CD14-positive monocyte (primary cell): ENCODE data around the gene FANCC. TPM values are rescaled to one million over a fixed set of nuclear protein-coding genes. Genes with fewer than 3 reads are reported as not detected.

ENCODE experiments used
- DNase-seq, 3 donors: peaks; one replicate each; pipeline ENCODE4 v3.0.0-alpha.2; 2011 to 2022
- H2AFZ ChIP-seq: 2 replicates; pipeline ENCODE4 v1.6.0; 2012; ENCODE audit warnings: mild to moderate bottlenecking, low read depth, low read length, inconsistent platforms; ENCODE audit not compliant: insufficient read depth, poor library complexity, severe bottlenecking
- H3K27ac ChIP-seq, 2 donors: 1 replicate in 1 of 2; 2 replicates in 1 of 2; pipeline ENCODE4 v1.5.1; 2012 to 2013; ENCODE audit warnings: low read length in 2 of 2, control low read depth in 1 of 2, inconsistent platforms in 1 of 2, low read depth in 1 of 2, mild to moderate bottlenecking in 1 of 2
- H3K27me3 ChIP-seq, 2 donors: one replicate each; pipeline versions ENCODE4 v1.6.0 to v1.6.1; 2011 to 2013; ENCODE audit warnings: low read length in 2 of 2; ENCODE audit not compliant: control insufficient read depth in 2 of 2, insufficient read depth in 2 of 2
- H3K36me3 ChIP-seq, 2 donors: replicated peaks in 1 of 2; 1 replicate in 1 of 2; 2 replicates in 1 of 2; pipeline versions ENCODE4 v1.5.1 to v1.6.1; 2012 to 2013; ENCODE audit warnings: low read length in 2 of 2, control low read depth in 1 of 2, inconsistent platforms in 1 of 2, mild to moderate bottlenecking in 1 of 2; ENCODE audit not compliant: insufficient read depth in 2 of 2, control insufficient read depth in 1 of 2
- H3K4me1 ChIP-seq, 2 donors: 1 replicate in 1 of 2; 2 replicates in 1 of 2; pipeline versions ENCODE4 v1.5.1 to v1.6.1; 2012 to 2013; ENCODE audit warnings: low read length in 2 of 2, control low read depth in 1 of 2, inconsistent platforms in 1 of 2, mild to moderate bottlenecking in 1 of 2, moderate library complexity in 1 of 2; ENCODE audit not compliant: insufficient read depth in 2 of 2, control insufficient read depth in 1 of 2
- H3K4me2 ChIP-seq: replicated peaks from 2 replicates; pipeline ENCODE3; 2012; ENCODE audit warnings: low read length, moderate library complexity, mild to moderate bottlenecking; ENCODE audit not compliant: poor library complexity, severe bottlenecking; ENCODE audit errors: extremely low read depth
- H3K4me3 ChIP-seq, 3 experiments: fragments of 200-600 bp in 1 of 3; sonication (generic) in 1 of 3; replicated peaks in 1 of 3; 1 replicate in 2 of 3; 2 replicates in 1 of 3; pipeline ENCODE4 v1.5.1; 2011 to 2013; ENCODE audit warnings: low read length in 3 of 3, mild to moderate bottlenecking in 3 of 3, control low read depth in 2 of 3, low read depth in 2 of 3, inconsistent platforms in 1 of 3, moderate library complexity in 1 of 3
- H3K79me2 ChIP-seq: 2 replicates; pipeline ENCODE4 v1.6.0; 2012; ENCODE audit warnings: mild to moderate bottlenecking, control low read depth, inconsistent platforms, low read length, moderate library complexity; ENCODE audit not compliant: insufficient read depth
- H3K9ac ChIP-seq: 2 replicates; pipeline ENCODE4 v1.6.0; 2017; ENCODE audit warnings: low read length, mild to moderate bottlenecking; ENCODE audit not compliant: insufficient read depth, poor library complexity, severe bottlenecking
- H3K9me3 ChIP-seq, 2 donors: replicated peaks in 1 of 2; 1 replicate in 1 of 2; 2 replicates in 1 of 2; pipeline versions ENCODE4 v1.5.1 to v1.6.1; 2012 to 2013; ENCODE audit warnings: low read length in 2 of 2, control low read depth in 1 of 2; ENCODE audit not compliant: control insufficient read depth in 1 of 2, insufficient read depth in 1 of 2
- H4K20me1 ChIP-seq: 2 replicates; pipeline ENCODE4 v1.6.0; 2012; ENCODE audit warnings: mild to moderate bottlenecking, low read length, control low read depth, moderate library complexity; ENCODE audit not compliant: insufficient read depth
- H3K27ac Mint-ChIP-seq, 7 donors: one replicate each; pipeline ENCODE4 v1.8.0; 2020; ENCODE audit warnings: mild to moderate bottlenecking in 7 of 7, mixed read lengths in 7 of 7, moderate library complexity in 6 of 7, inconsistent platforms in 2 of 7
- H3K27me3 Mint-ChIP-seq, 3 donors: one replicate each; pipeline ENCODE4 v1.8.0; 2021 to 2022; ENCODE audit warnings: low read depth in 3 of 3, mild to moderate bottlenecking in 3 of 3, mixed read lengths in 3 of 3, moderate library complexity in 3 of 3, inconsistent platforms in 1 of 3
- H3K36me3 Mint-ChIP-seq, 2 donors: one replicate each; pipeline ENCODE4 v1.8.0; 2020; ENCODE audit warnings: mixed read lengths in 2 of 2, inconsistent platforms in 1 of 2, mild to moderate bottlenecking in 1 of 2
- H3K4me1 Mint-ChIP-seq: one replicate; pipeline ENCODE4 v1.8.0; 2020; ENCODE audit warnings: mild to moderate bottlenecking, mixed read lengths
- H3K4me3 Mint-ChIP-seq, 2 donors: one replicate each; pipeline ENCODE4 v1.8.0; 2020; ENCODE audit warnings: mild to moderate bottlenecking in 2 of 2, mixed read lengths in 2 of 2, moderate library complexity in 1 of 2
- H3K9me3 Mint-ChIP-seq, 7 donors: one replicate each; pipeline ENCODE4 v1.8.0; 2020 to 2022; ENCODE audit warnings: mixed read lengths in 7 of 7, mild to moderate bottlenecking in 6 of 7, moderate library complexity in 6 of 7, inconsistent platforms in 2 of 7
- WGBS: methylation state at CpG from one replicate; pipeline ENCODE4 v1.1.5; 2013; ENCODE audit warnings: missing lambda C conversion rate; ENCODE audit not compliant: insufficient coverage; 5-methylcytosine and 5-hydroxymethylcytosine counted together
- intact Hi-C, 2 donors: fragments of 100-400 bp; cut with micrococcal nuclease; formaldehyde crosslinking; loops; one replicate each; pipeline versions ENCODE4 v1.15.0 to v1.15.1; 2023
- polyA plus RNA-seq, 3 donors: library from polyadenylated mRNA; depleted of rRNA in 1 of 3; unstranded in 2 of 3; stranded (reverse) in 1 of 3; fragments of 300-500 nt in 2 of 3; fragments of >200 nt in 1 of 3; fragmentation: Illumina TruSeq in 2 of 3; gene quantifications; 1 replicate in 2 of 3; 2 replicates in 1 of 3; pipeline ENCODE4 v1.2.3, GENCODE V29; 2012 to 2021
- TF ChIP-seq, protein P1 (sequence below): fragments of 200-600 bp; IDR thresholded peaks from one replicate; pipeline ENCODE4 v1.8.0; 2022; ENCODE audit warnings: antibody characterized with exemption, mild to moderate bottlenecking

Gene FANCC
- polyA plus RNA-seq, 3 donors = 1.2 to 2.2 (median 1.5) TPM

GRCh38 chr9:95174038-95174437, 143.5 kb downstream of the FANCC start:
- Histone ChIP-seq H3K27ac (no peak overlapping the region), H2AFZ (no peak overlapping the region), H3K9me3 (no peaks in the 10 kb centered on the region), H3K4me3 (no peak overlapping the region), H3K36me3 (no peaks in the 10 kb centered on the region), H3K4me1 (no peaks in the 10 kb centered on the region), H4K20me1 (no peaks in the 10 kb centered on the region), H3K79me2 (no peaks in the 10 kb centered on the region), H3K9ac (no peak overlapping the region), H3K27me3 (no peaks in the 10 kb centered on the region), H3K4me2 (no peak overlapping the region)
- intact Hi-C loops = no loop called here
- H3K4me1 Mint-ChIP-seq = no peaks in the 10 kb centered on the region
- H3K27ac Mint-ChIP-seq = no peak overlapping the region
- TF ChIP-seq, protein P1, sequence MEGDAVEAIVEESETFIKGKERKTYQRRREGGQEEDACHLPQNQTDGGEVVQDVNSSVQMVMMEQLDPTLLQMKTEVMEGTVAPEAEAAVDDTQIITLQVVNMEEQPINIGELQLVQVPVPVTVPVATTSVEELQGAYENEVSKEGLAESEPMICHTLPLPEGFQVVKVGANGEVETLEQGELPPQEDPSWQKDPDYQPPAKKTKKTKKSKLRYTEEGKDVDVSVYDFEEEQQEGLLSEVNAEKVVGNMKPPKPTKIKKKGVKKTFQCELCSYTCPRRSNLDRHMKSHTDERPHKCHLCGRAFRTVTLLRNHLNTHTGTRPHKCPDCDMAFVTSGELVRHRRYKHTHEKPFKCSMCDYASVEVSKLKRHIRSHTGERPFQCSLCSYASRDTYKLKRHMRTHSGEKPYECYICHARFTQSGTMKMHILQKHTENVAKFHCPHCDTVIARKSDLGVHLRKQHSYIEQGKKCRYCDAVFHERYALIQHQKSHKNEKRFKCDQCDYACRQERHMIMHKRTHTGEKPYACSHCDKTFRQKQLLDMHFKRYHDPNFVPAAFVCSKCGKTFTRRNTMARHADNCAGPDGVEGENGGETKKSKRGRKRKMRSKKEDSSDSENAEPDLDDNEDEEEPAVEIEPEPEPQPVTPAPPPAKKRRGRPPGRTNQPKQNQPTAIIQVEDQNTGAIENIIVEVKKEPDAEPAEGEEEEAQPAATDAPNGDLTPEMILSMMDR = no peak
- DNase-seq = no peak
- no CpG with 5 or more reads among the region's 1 CpG for WGBS
- peaks cover 4 to 13% of the 10 kb centered on the region in 2 donors for H3K36me3 Mint-ChIP-seq
- no peaks in the 10 kb centered on the region for H3K9me3 Mint-ChIP-seq
- H3K27me3 Mint-ChIP-seq = peaks cover 0 to 4% (median 2%) of the 10 kb centered on the region in 3 donors
- H3K4me3 Mint-ChIP-seq = no peak overlapping the region

DNA sequence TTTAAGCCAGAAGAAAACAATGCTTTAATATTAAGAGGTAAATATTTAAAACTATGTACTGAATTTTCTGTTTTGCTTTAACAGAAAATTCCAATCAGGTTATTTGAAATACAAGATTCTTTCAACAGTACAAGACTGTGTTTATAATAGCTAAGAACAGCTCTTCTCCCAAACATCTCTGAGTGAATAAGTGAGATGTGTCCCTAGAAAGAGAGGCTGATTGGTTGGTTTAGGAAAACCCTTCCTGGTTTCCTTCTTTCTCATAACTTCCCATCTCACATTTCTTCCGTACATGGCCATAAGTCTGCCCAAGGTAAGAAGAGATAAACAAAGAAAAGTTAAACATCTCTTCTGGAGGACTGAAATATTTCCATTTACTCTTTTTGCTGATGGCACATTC, 145.9 kb downstream of the FANCC start:
- Mint-ChIP-seq H3K27ac (no peak overlapping the region), H3K27me3 (no peaks in the 10 kb centered on the region), H3K4me3 (no peak overlapping the region), H3K4me1 (no peaks in the 10 kb centered on the region), H3K9me3 (peaks cover 0 to 5% (median 2%) of the 10 kb centered on the region in 7 donors), H3K36me3 (peaks cover 4 to 24% of the 10 kb centered on the region in 2 donors)
- Histone ChIP-seq H4K20me1 (no peaks in the 10 kb centered on the region), H3K36me3 (no peaks in the 10 kb centered on the region), H3K4me3 (no peak overlapping the region), H3K9me3 (no peaks in the 10 kb centered on the region), H3K4me1 (no peaks in the 10 kb centered on the region), H3K9ac (no peak overlapping the region), H3K27ac (no peak overlapping the region), H3K27me3 (no peaks in the 10 kb centered on the region), H3K79me2 (no peaks in the 10 kb centered on the region), H3K4me2 (no peak overlapping the region), H2AFZ (no peak overlapping the region)
- no CpG with 5 or more reads among the region's 1 CpG for WGBS
- intact Hi-C loops = no loop called here
- no peak for DNase-seq
- TF ChIP-seq, protein P1 = no peak
